ENCODE measurements around the gene PCDH18. TPM values are rescaled to one million over a fixed set of nuclear protein-coding genes. Genes with fewer than 3 reads are reported as not detected.

PCDH18 gene
- polyA plus RNA-seq, 1 donor (not counting 4 experiments of a cell fraction or from before 2014, with no cell fraction given), result 0.08 TPM

- TF ChIP-seq EZH2 (IDR thresholded peaks at IDR 0.05; ENCODE audit: low read length) (no peak), CTCF (optimal IDR thresholded peaks at IDR 0.05 in 1 of 3, IDR thresholded peaks at IDR 0.05 in 1 of 3, conservative IDR thresholded peaks at IDR 0.05 in 1 of 3; ENCODE audit: extremely low read depth in 1 of 3, insufficient read depth in 2 of 3, low read length in 3 of 3) (no peak)
- Histone ChIP-seq H3K27me3 (ENCODE audit: control insufficient read depth, extremely low read depth, insufficient read depth, low read length) (peaks cover 11% of the 10 kb centered on the region), H3K4me1 (ENCODE audit: control insufficient read depth, extremely low read depth, insufficient read depth, low read length) (peaks cover 3% of the 10 kb centered on the region), H3K4me2 (ENCODE audit: control insufficient read depth, extremely low read depth, insufficient read depth, low read depth, low read length) (peak overlapping the region; percentile 59), H3K9me3 (ENCODE audit: control insufficient read depth, low read depth, low read length) (no peaks in the 10 kb centered on the region), H4K20me1 (ENCODE audit: control insufficient read depth, extremely low read depth, insufficient read depth, low read length) (no peaks in the 10 kb centered on the region), H3K27ac (ENCODE audit: control insufficient read depth, insufficient read depth, low read length) (no peak overlapping the region), H3K9ac (ENCODE audit: control insufficient read depth, extremely low read depth, insufficient read depth, low read length) (no peak overlapping the region), H3K4me3 (ENCODE audit: control insufficient read depth in 2 of 3, extremely low read depth in 1 of 3, insufficient read depth in 2 of 3, low read depth in 1 of 3, low read length in 3 of 3) (peak overlapping the region in 2 of 3 experiments; percentile 1 to 59), H3K9me1 (ENCODE audit: control insufficient read depth, extremely low read depth, insufficient read depth, low read length) (no peaks in the 10 kb centered on the region), H3K36me3 (ENCODE audit: control insufficient read depth in 2 of 2, extremely low read depth in 1 of 2, insufficient read depth in 2 of 2, low read length in 2 of 2) (no peaks in the 10 kb centered on the region), H3K79me2 (ENCODE audit: control insufficient read depth, insufficient read depth, low read length) (no peaks in the 10 kb centered on the region), H2AFZ (ENCODE audit: control insufficient read depth, low read length) (peak overlapping the region; percentile 76)
- dilution Hi-C loops (cut with MboI; ENCODE audit: extremely low pct_ligation_motif_present, low sequenced_read_pairs), result no loop called here
- DNase-seq (ENCODE audit: low read depth, low spot score) (no peak), FAIRE-seq (no peak)
These were observed 559 bp upstream of the PCDH18 start for GRCh38 chr4:137532869-137533236.

- Histone ChIP-seq H3K4me1 (ENCODE audit: control insufficient read depth, extremely low read depth, insufficient read depth, low read length) (peaks cover 3% of the 10 kb centered on the region), H3K9ac (ENCODE audit: control insufficient read depth, extremely low read depth, insufficient read depth, low read length) (no peak overlapping the region), H3K9me1 (ENCODE audit: control insufficient read depth, extremely low read depth, insufficient read depth, low read length) (no peaks in the 10 kb centered on the region), H3K36me3 (ENCODE audit: control insufficient read depth in 2 of 2, extremely low read depth in 1 of 2, insufficient read depth in 2 of 2, low read length in 2 of 2) (no peaks in the 10 kb centered on the region), H3K79me2 (ENCODE audit: control insufficient read depth, insufficient read depth, low read length) (no peaks in the 10 kb centered on the region), H3K9me3 (ENCODE audit: control insufficient read depth, low read depth, low read length) (no peaks in the 10 kb centered on the region), H3K4me2 (ENCODE audit: control insufficient read depth, extremely low read depth, insufficient read depth, low read depth, low read length) (peak overlapping the region; percentile 59), H4K20me1 (ENCODE audit: control insufficient read depth, extremely low read depth, insufficient read depth, low read length) (no peaks in the 10 kb centered on the region), H2AFZ (ENCODE audit: control insufficient read depth, low read length) (no peak overlapping the region), H3K27me3 (ENCODE audit: control insufficient read depth, extremely low read depth, insufficient read depth, low read length) (peaks cover 11% of the 10 kb centered on the region), H3K27ac (ENCODE audit: control insufficient read depth, insufficient read depth, low read length) (no peak overlapping the region), H3K4me3 (ENCODE audit: control insufficient read depth in 2 of 3, extremely low read depth in 1 of 3, insufficient read depth in 2 of 3, low read depth in 1 of 3, low read length in 3 of 3) (peak overlapping the region in 2 of 3 experiments; percentile 26 to 59)
- dilution Hi-C loops (cut with MboI; ENCODE audit: extremely low pct_ligation_motif_present, low sequenced_read_pairs), result no loop called here
- no peak for FAIRE-seq
- no peak for DNase-seq (ENCODE audit: low read depth, low spot score)
- TF ChIP-seq EZH2 (IDR thresholded peaks at IDR 0.05; ENCODE audit: low read length) (no peak), CTCF (optimal IDR thresholded peaks at IDR 0.05 in 1 of 3, IDR thresholded peaks at IDR 0.05 in 1 of 3, conservative IDR thresholded peaks at IDR 0.05 in 1 of 3; ENCODE audit: extremely low read depth in 1 of 3, insufficient read depth in 2 of 3, low read length in 3 of 3) (peak in 1 of 3 experiments; percentile 4)
These were observed 917 bp downstream of the PCDH18 start for GRCh38 chr4:137531168-137531985.

Data from keratinocyte (primary cell).